K562 (cell line): Measurements from ENCODE around the gene C1QBP. TPM values are rescaled to one million over a fixed set of nuclear protein-coding genes. Genes with fewer than 3 reads are reported as not detected.

Source experiments
- ATAC-seq: fragments of 200-7000 bp; cut with Tn5 transposase; 3 replicates; pipeline ENCODE4 v1.9.1; 2020; ENCODE audit warnings: moderate library complexity
- BruUV-seq: library from RNA; stranded (reverse); fragments of 400-500 nt; replicated peaks from 2 replicates; lab custom pipeline; 2021; lab: Mats Ljungman, UMichigan
- CTCF ChIA-PET: fragments of 300-600 bp; formaldehyde crosslinking; extraction: SDS; loops from one replicate; lab custom pipeline; 2021; ENCODE audit warnings: low intra/inter-chr PET ratio; lab: Yijun Ruan, JAX
- POLR2A ChIA-PET: fragments of 300-600, 350-650 bp; sonication (Branson Sonifier 250); formaldehyde crosslinking; extraction: SDS; loops from one replicate; lab custom pipeline; 2021; ENCODE audit warnings: antibody characterized with exemption, inconsistent platforms; lab: Yijun Ruan, JAX
- DNase-seq, 4 experiments: peaks; one replicate each; pipeline versions ENCODE4 v3.0.0 to v3.0.0-alpha.2; 2011 to 2018; ENCODE audit warnings: low spot score in 3 of 4, mixed read lengths in 3 of 4; ENCODE audit errors: extremely low read depth in 1 of 4
- FAIRE-seq: peaks from 2 replicates; lab custom pipeline; 2011; peaks lifted over from hg19 to GRCh38; lab: Jason Lieb, UNC
- H2AFZ ChIP-seq: 2 replicates; pipeline ENCODE4 v1.6.0; 2011; ENCODE audit warnings: low read depth, low read length, control low read depth, inconsistent platforms
- H3K27ac ChIP-seq: fragments of 200-600 bp; 3 replicates; pipeline ENCODE4 v1.8.0; 2011; ENCODE audit warnings: low read depth, mild to moderate bottlenecking, control low read depth, inconsistent platforms, low read length, moderate library complexity, mixed read lengths; ENCODE audit errors: extremely low read depth
- H3K27me3 ChIP-seq, 2 experiments: fragments of 300-600 bp in 1 of 2; 2 replicates in 1 of 2; 3 replicates in 1 of 2; pipeline versions ENCODE4 v1.6.0 to v1.8.0; 2011; ENCODE audit warnings: inconsistent platforms in 2 of 2, low read length in 2 of 2, mild to moderate bottlenecking in 1 of 2, mixed read lengths in 1 of 2, moderate library complexity in 1 of 2; ENCODE audit not compliant: control insufficient read depth in 2 of 2, insufficient read depth in 2 of 2
- H3K36me3 ChIP-seq: fragments of 300-600 bp; 3 replicates; pipeline ENCODE4 v1.8.0; 2011; ENCODE audit warnings: mild to moderate bottlenecking, low read length, inconsistent platforms; ENCODE audit not compliant: control insufficient read depth, insufficient read depth
- H3K4me1 ChIP-seq, 2 experiments: fragments of 200-600 bp in 1 of 2; replicated peaks in 1 of 2; 2 replicates in 1 of 2; 3 replicates in 1 of 2; pipeline versions ENCODE4 v1.5.1 to v1.8.0; 2011; ENCODE audit warnings: inconsistent platforms in 2 of 2, low read length in 2 of 2, mild to moderate bottlenecking in 1 of 2, mixed read lengths in 1 of 2, moderate library complexity in 1 of 2; ENCODE audit not compliant: control insufficient read depth in 2 of 2, insufficient read depth in 2 of 2
- H3K4me2 ChIP-seq: 2 replicates; pipeline ENCODE4 v1.6.1; 2011; ENCODE audit warnings: low read length, control low read depth, inconsistent platforms, mixed read lengths; ENCODE audit not compliant: insufficient read depth
- H3K4me3 ChIP-seq: fragments of 200-600 bp; sonication (generic), shearing (Covaris generic); 2 replicates; pipeline ENCODE4 v1.5.1; 2016; ENCODE audit warnings: control low read depth, inconsistent platforms
- H3K79me2 ChIP-seq: fragments of 200-600 bp; 3 replicates; pipeline ENCODE4 v1.8.0; 2011; ENCODE audit warnings: low read length, inconsistent platforms; ENCODE audit not compliant: control insufficient read depth, insufficient read depth
- H3K9ac ChIP-seq, 2 experiments: 2 replicates each; pipeline versions ENCODE4 v1.6.0 to v1.6.1; 2011; ENCODE audit warnings: low read depth in 2 of 2, low read length in 2 of 2, control low read depth in 1 of 2, inconsistent platforms in 1 of 2, mild to moderate bottlenecking in 1 of 2, mixed read lengths in 1 of 2; ENCODE audit not compliant: insufficient read depth in 1 of 2
- H3K9me1 ChIP-seq: one replicate; pipeline ENCODE4 v1.6.0; 2011; ENCODE audit warnings: inconsistent platforms, mild to moderate bottlenecking, low read length, moderate library complexity; ENCODE audit not compliant: control insufficient read depth, insufficient read depth
- H3K9me3 ChIP-seq: replicated peaks from 2 replicates; pipeline ENCODE4 v1.5.1; 2011; ENCODE audit warnings: low read depth, low read length, inconsistent platforms; ENCODE audit not compliant: control insufficient read depth, insufficient read depth
- H4K20me1 ChIP-seq: replicated peaks from 2 replicates; pipeline ENCODE4 v1.6.1; 2011; ENCODE audit warnings: low read length, inconsistent platforms, mixed read lengths; ENCODE audit not compliant: control insufficient read depth, insufficient read depth
- CBX5 ChIP-seq: IDR thresholded peaks from 2 replicates; pipeline ENCODE4 v1.6.1; 2014; ENCODE audit warnings: low read depth, borderline replicate concordance
- CREBBP ChIP-seq: IDR thresholded peaks from one replicate; pipeline ENCODE4 v1.6.1; 2012; ENCODE audit warnings: low read depth, mild to moderate bottlenecking, control low read depth, inconsistent platforms, low read length
- ETV1 ChIP-seq: fragments of 450-650 bp; conservative IDR thresholded peaks from 2 replicates; pipeline ENCODE4 v1.6.1; 2016; ENCODE audit warnings: missing genetic modification characterization, control low read depth, low read depth, missing compliant biosample characterization
- KHSRP ChIP-seq: fragments of 450-650 bp; IDR thresholded peaks from 2 replicates; pipeline ENCODE4 v1.6.1; 2017
- MAZ ChIP-seq, 2 experiments: fragments of 450-650 bp in 1 of 2; sonication (generic) in 1 of 2; formaldehyde crosslinking; IDR thresholded peaks in 1 of 2; conservative IDR thresholded peaks in 1 of 2; 2 replicates each; pipeline versions ENCODE4 v1.4.0 to v1.5.0; 2020; ENCODE audit warnings: mild to moderate bottlenecking in 1 of 2, missing genetic modification reagents in 1 of 2
- NUFIP1 ChIP-seq: fragments of 450-650 bp; IDR thresholded peaks from 2 replicates; pipeline ENCODE4 v1.6.1; 2018; ENCODE audit not compliant: partially characterized antibody
- ZNF780A ChIP-seq: fragments of 250-450 bp; sonication (Bioruptor Pico); IDR thresholded peaks from 2 replicates; pipeline ENCODE4 v1.5.0; 2021; ENCODE audit warnings: mild to moderate bottlenecking
- WGBS: fragments of 100-300 bp; shearing (Covaris generic); methylation state at CpG from one replicate; pipeline ENCODE4 v1.1.6; 2016; ENCODE audit warnings: low coverage, mixed read lengths; ENCODE audit not compliant: insufficient coverage; ENCODE audit errors: missing lambda C conversion rate; 5-methylcytosine and 5-hydroxymethylcytosine counted together
- in situ Hi-C: fragments of 300-500 bp; cut with MboI; formaldehyde crosslinking; loops from 4 replicates; pipeline ENCODE4 v1.15.0; 2018; ENCODE audit warnings: inconsistent platforms, mixed read lengths
- intact Hi-C: fragments of 100-400 bp; cut with micrococcal nuclease; formaldehyde crosslinking; loops from 2 replicates; pipeline ENCODE4 v1.14.2; 2022
- polyA plus RNA-seq, 8 experiments: library from polyadenylated mRNA; depleted of rRNA in 4 of 8; stranded (reverse) in 5 of 8; unstranded in 3 of 8; fragments of >200 nt; fragmentation: Nextera tagmentation in 2 of 8; fragmentation: Illumina TruSeq in 1 of 8; extraction: Ambion mirVana in 2 of 8; extraction: Trizol in 1 of 8; gene quantifications; 2 replicates each; pipeline versions ENCODE4 v1.2.1 to v1.2.3, GENCODE V29; 2011 to 2014; ENCODE audit warnings: inconsistent platforms in 1 of 8, missing spikeins in 1 of 8
- total RNA-seq, 7 experiments: library from RNA; depleted of rRNA in 6 of 7; stranded (reverse); fragments of >200 nt in 6 of 7; fragmentation: Illumina TruSeq in 2 of 7; extraction: Trizol in 2 of 7; gene quantifications; 2 replicates each; pipeline versions ENCODE4 v1.2.1 to v1.2.3, GENCODE V29; 2011 to 2021; ENCODE audit warnings: low replicate concordance in 1 of 7
- TF ChIP-seq, protein P1 (sequence below), 2 experiments: IDR thresholded peaks; 2 replicates each; pipeline ENCODE4 v1.6.1; 2012; ENCODE audit warnings: improper control_type of control experiment in 2 of 2, low read depth in 2 of 2, low read length in 2 of 2, borderline replicate concordance in 1 of 2
- TF ChIP-seq, protein P2 (sequence below): sonication (generic); formaldehyde crosslinking; IDR thresholded peaks from 2 replicates; pipeline ENCODE4 v1.9.0; 2022; ENCODE audit warnings: mild to moderate bottlenecking, missing genetic modification reagents

Gene C1QBP
- total and polyA plus RNA-seq, 9 of the 15 experiments (the other 6 are each of a cell fraction or from before 2014, with no cell fraction given): 90.7 to 665 (median 414) TPM

DNA sequence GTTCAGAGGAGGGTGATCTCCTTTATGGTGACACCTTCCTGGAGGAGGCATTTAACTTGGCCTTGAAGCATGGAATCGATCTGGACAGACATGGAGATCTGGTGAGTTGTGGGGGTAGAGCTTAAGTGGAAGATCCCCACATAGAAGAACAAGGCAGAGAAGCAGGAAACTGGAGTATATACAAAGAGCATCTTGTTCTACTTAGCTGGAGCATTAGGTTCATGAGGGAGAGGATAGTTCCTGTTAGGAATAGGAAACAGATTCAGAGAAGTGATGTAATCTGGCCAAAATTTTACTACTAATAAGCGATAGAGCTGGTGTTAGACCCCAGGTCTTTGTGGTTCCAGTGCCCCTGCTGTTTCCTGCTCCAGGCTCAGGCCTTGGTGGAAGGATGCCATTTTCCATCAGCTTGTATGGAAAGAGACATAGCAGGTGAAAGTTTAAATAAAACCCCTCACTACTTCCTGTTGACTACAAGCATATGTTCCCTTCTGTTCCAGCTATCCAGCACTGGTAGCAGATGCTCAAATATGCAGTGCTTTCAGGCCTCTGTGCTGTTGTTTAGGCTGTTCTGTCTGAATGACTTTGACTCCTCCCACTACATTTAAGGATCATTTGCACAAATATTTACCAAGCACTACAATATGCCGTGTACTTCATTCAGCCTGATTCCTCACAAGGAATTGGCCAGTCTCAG lies 9.6 kb downstream of the C1QBP start:
- Histone ChIP-seq H3K27ac (no peak overlapping the region), H3K9me1 (no peaks in the 10 kb centered on the region)
- in situ Hi-C loops: no loop called here
- POLR2A ChIA-PET: interaction anchor here (0.7 to 4.1 kb wide), 5 partner anchors 8 to 719 kb away, joined by 3 to 13 read pairs (median 7); partner anchors contain the start of genes NUP88 and RPAIN
- TF ChIP-seq ZNF780A (CRISPR knock-in tag) (no peak), KHSRP (no peak), CBX5 (no peak), MAZ (CRISPR knock-in tag; conservative IDR thresholded peaks at IDR 0.05 in 1 of 2, IDR thresholded peaks at IDR 0.05 in 1 of 2) (no peak), NUFIP1 (no peak), CREBBP (no peak), ETV1 (no peak)
- TF ChIP-seq, protein P1, sequence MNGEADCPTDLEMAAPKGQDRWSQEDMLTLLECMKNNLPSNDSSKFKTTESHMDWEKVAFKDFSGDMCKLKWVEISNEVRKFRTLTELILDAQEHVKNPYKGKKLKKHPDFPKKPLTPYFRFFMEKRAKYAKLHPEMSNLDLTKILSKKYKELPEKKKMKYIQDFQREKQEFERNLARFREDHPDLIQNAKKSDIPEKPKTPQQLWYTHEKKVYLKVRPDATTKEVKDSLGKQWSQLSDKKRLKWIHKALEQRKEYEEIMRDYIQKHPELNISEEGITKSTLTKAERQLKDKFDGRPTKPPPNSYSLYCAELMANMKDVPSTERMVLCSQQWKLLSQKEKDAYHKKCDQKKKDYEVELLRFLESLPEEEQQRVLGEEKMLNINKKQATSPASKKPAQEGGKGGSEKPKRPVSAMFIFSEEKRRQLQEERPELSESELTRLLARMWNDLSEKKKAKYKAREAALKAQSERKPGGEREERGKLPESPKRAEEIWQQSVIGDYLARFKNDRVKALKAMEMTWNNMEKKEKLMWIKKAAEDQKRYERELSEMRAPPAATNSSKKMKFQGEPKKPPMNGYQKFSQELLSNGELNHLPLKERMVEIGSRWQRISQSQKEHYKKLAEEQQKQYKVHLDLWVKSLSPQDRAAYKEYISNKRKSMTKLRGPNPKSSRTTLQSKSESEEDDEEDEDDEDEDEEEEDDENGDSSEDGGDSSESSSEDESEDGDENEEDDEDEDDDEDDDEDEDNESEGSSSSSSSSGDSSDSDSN (IDR thresholded peaks at IDR 0.05; ENCODE audit: borderline replicate concordance in 1 of 2, low read depth in 2 of 2, low read length in 2 of 2): no peak
- TF ChIP-seq, protein P2, sequence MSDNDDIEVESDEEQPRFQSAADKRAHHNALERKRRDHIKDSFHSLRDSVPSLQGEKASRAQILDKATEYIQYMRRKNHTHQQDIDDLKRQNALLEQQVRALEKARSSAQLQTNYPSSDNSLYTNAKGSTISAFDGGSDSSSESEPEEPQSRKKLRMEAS (CRISPR knock-in tag): no peak
- TF ChIP-seq, all 486 proteins: peak for 0
- Histone ChIP-seq H3K4me1 (no peaks in the 10 kb centered on the region), H3K27me3 (no peaks in the 10 kb centered on the region), H3K36me3 (peaks cover 82% of the 10 kb centered on the region; the same call in 2 of the 3 replicates), H3K4me2 (no peak overlapping the region), H3K9me3 (no peaks in the 10 kb centered on the region), H3K79me2 (peaks cover 6% of the 10 kb centered on the region; the same call in 1 of the 3 replicates), H3K9ac (no peak overlapping the region), H2AFZ (no peak overlapping the region), H4K20me1 (no peaks in the 10 kb centered on the region), H3K4me3 (no peak overlapping the region)
- WGBS: 87% methylated on average over 3 of the region's 3 CpGs
- CTCF ChIA-PET: no interaction called here
- DNase-seq (no peak), FAIRE-seq (no peak), ATAC-seq (no peak)
- intact Hi-C loops: no loop called here
- no TSS peak for BruUV-seq
